ENCODE data around the gene SOD1.

Gene SOD1

DNA sequence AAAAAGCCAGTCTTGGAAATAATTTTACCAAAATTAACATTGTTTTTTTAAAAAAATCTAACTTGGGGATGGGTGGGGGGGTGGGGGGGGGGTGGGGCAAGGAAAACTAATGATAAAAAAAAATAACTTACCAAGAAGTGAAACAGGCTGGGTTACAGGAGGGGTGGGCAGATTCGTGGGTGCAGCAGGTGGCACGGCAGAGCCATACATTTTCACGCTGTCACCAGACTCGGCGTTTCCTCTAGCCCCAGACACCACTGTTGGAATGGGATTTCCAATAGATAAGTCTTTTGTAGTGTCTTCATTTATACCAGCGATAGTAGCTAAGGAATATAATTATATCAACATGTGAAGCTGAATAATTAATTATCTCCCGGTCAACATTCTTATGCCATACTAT, 25.4 kb downstream of the SOD1 start:
- DNase-seq (ENCODE audit: low read depth in 2 of 2): no peak

GRCh38 chr21:31686272-31686915, 26.9 kb downstream of the SOD1 start:
- DNase-seq (ENCODE audit: low read depth in 2 of 2): no peak

DNA sequence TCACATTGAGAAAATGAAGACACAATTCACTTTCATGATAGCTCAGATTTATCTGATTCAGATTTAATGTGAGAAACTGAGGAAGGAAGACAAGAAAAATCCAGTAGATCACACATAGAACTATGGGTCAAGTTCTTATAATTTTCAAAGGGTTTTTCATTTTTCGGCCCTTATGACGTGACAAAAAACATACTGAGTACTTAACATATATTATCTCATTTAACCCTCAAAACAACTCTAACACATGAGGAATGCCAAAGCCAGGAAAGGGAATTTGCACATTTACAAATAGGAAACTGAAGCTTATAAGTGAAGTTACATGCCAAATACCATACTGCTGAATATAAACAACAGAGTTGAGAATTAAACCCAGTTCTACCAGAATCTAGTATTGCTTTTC, 27.6 kb downstream of the SOD1 start:
- DNase-seq (ENCODE audit: low read depth in 2 of 2): no peak

GRCh38 chr21:31688603-31689368, 29.3 kb downstream of the SOD1 start:
- no peak for DNase-seq (ENCODE audit: low read depth in 2 of 2)

DNA sequence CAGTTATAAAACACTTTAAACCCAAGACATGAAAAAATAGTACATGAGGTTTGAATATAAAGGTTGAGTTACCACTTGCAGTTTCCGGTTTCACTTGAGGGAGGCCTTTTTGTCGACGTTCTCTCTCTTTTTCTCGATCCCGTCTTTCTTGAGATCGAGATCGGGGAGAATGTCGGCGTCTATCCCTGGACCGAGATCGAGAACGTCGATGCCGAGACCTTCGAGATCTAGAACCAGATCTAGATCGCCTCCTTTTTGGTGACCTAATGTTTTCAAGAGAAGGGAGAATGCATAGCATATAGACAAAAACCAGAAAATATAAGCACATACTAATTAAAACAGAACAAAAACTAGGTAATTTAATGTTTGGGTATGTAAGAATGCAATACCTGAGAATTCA, 33.7 kb downstream of the SOD1 start:
- DNase-seq (ENCODE audit: low read depth in 2 of 2): no peak

GRCh38 chr21:31696424-31696823, 36.9 kb downstream of the SOD1 start:
- no peak for DNase-seq (ENCODE audit: low read depth in 2 of 2)

- DNase-seq (ENCODE audit: low read depth in 2 of 2): no peak
Measured at GRCh38 chr21:31698461-31698860, 39.0 kb downstream of the SOD1 start.

DNA sequence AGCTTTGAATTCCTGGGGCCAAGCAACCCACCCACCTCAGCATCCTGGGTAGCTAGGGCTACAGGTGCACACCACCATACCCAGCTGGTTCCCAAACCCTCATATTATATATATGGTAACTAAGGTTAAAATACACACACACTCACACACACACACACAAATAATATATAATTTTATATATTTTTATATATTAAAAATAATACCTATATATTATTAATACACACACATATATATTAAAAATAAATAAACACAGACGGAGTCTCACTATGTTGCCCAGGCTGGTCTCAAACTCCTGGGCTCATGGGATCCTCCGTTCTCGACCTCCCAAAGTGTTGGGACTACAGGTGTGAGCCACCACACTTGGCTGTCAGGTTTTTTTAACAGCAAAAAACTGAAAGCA, 40.5 kb downstream of the SOD1 start:
- no peak for DNase-seq (ENCODE audit: low read depth in 2 of 2)

GRCh38 chr21:31706562-31706961, 47.1 kb downstream of the SOD1 start:
- DNase-seq (ENCODE audit: low read depth in 2 of 2): no peak

DNA sequence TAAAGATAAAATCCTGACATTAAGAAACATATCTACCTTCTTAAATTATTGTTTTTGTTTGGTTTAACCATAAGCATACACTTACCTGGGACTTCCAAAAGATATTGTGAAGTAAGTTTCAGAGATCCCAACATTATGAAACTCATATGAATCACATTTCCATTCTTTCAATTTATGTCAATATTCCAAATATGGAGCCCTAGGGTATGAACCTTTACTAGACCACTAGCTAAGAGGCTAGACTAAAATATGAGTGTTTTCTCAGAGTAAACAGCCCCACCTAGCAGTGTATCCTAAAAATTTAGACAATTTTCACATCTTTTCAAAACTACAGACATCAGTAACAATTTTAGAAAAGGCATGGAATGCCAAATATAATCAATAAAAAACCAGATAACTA, 48.0 kb downstream of the SOD1 start:
- no peak for DNase-seq (ENCODE audit: low read depth in 2 of 2)

DNA sequence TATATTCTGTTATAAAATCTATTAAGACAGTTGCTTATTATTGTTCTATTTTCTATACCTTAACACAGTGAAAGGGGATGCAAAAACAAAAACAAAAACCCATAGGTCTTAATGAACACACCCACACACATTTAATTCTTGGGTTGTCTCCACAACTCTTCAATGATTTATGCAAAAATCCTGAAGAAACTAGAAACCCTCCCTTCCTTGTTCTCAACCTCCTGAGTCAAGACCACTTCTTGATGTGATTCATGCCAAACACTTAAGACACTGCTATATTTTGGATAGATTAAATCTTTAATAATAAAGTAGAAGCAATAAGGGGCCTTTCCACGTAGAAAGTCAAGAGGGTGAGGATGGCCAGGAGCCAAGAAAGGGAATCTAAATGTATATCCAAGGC, 49.0 kb downstream of the SOD1 start:
- no peak for DNase-seq (ENCODE audit: low read depth in 2 of 2)

- no peak for DNase-seq (ENCODE audit: low read depth in 2 of 2)
Measured at GRCh38 chr21:31710586-31710985, 51.1 kb downstream of the SOD1 start.

GRCh38 chr21:31711326-31711725, 51.8 kb downstream of the SOD1 start:
- no peak for DNase-seq (ENCODE audit: low read depth in 2 of 2)

DNA sequence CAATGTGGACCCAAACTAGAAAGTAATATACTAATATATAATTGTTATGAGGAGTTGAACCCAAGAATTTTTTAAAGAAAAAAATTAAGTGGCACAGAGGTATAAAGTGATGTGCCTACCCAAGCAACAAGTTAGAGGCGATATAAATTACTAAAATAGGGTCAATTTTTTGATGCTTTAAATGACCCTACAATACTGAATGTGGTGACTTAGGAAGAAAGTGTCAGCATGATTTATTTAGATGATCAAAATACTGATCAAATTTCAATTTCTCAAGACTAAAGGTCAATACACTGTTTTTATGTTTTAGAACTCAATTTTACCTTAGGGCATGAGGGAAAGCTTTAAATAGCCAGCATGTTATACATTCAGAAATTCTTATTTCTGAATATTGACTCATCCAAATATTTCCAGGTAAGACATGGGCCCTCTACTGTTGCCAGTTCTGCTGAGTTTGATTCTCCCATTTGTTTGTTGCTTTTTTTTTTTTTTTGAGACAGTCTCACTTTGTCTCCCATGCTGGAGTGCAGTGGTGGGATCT, 52.3 kb downstream of the SOD1 start:
- DNase-seq (ENCODE audit: low read depth in 2 of 2): no peak

- DNase-seq (ENCODE audit: low read depth in 2 of 2): no peak
Measured at GRCh38 chr21:31713115-31713514, 53.6 kb downstream of the SOD1 start.

- no peak for DNase-seq (ENCODE audit: low read depth in 2 of 2)
Measured at GRCh38 chr21:31713973-31714740, 54.7 kb downstream of the SOD1 start.

- no peak for DNase-seq (ENCODE audit: low read depth in 2 of 2)
Measured at GRCh38 chr21:31714741-31715365, 55.4 kb downstream of the SOD1 start.

- no peak for DNase-seq (ENCODE audit: low read depth in 2 of 2)
Measured at GRCh38 chr21:31716106-31716505, 56.6 kb downstream of the SOD1 start.

Measured in stimulated activated CD4-positive, alpha-beta T cell treated with anti-CD3 and anti-CD28 coated beads, Interleukin-15, amount 100 ng/mL, for 48 hours (primary cell).